CD4-positive, CD25-positive, alpha-beta regulatory T cell (primary cell): Measurements from ENCODE around the gene TNFRSF18. TPM values are rescaled to one million over a fixed set of nuclear protein-coding genes. Genes with fewer than 3 reads are reported as not detected.

ENCODE experiments used
- ATAC-seq, 2 donors: fragments of 150-1000 bp; cut with Tn5 transposase; one replicate each; pipeline ENCODE4 v1.10.0; 2021; ENCODE audit warnings: low read depth in 2 of 2, moderate number of reproducible peaks in 2 of 2, moderate library complexity in 1 of 2
- DNase-seq, 3 donors: peaks; one replicate each; pipeline versions ENCODE4 v3.0.0 to v3.0.0-alpha.2; 2012 to 2022; ENCODE audit warnings: mixed read lengths in 1 of 3
- H3K27ac ChIP-seq: one replicate; pipeline ENCODE4 v1.7.0; 2013; ENCODE audit warnings: mild to moderate bottlenecking, low read length; ENCODE audit not compliant: insufficient read depth, poor library complexity, severe bottlenecking
- H3K27me3 ChIP-seq: one replicate; pipeline ENCODE4 v1.7.0; 2013; ENCODE audit warnings: low read length; ENCODE audit not compliant: control insufficient read depth, insufficient read depth
- H3K36me3 ChIP-seq: one replicate; pipeline ENCODE4 v1.7.0; 2013; ENCODE audit warnings: mild to moderate bottlenecking, low read length, moderate library complexity; ENCODE audit not compliant: control insufficient read depth, insufficient read depth
- H3K4me1 ChIP-seq: 2 replicates; pipeline ENCODE4 v1.7.0; 2013; ENCODE audit warnings: mild to moderate bottlenecking, low read length; ENCODE audit not compliant: insufficient read depth, control insufficient read depth, poor library complexity, severe bottlenecking
- H3K4me3 ChIP-seq: one replicate; pipeline ENCODE4 v1.7.0; 2013; ENCODE audit warnings: low read depth, mild to moderate bottlenecking, low read length, moderate library complexity
- H3K9me3 ChIP-seq, 2 experiments: 1 replicate in 1 of 2; 2 replicates in 1 of 2; pipeline ENCODE4 v1.7.0; 2013; ENCODE audit warnings: low read length in 2 of 2, mild to moderate bottlenecking in 1 of 2, moderate library complexity in 1 of 2; ENCODE audit not compliant: control insufficient read depth in 2 of 2
- H3K27ac Mint-ChIP-seq, 3 donors: one replicate each; pipeline ENCODE4 v1.8.0; 2020 to 2022; ENCODE audit warnings: mild to moderate bottlenecking in 3 of 3, mixed read lengths in 3 of 3, moderate library complexity in 2 of 3
- H3K27me3 Mint-ChIP-seq: one replicate; pipeline ENCODE4 v1.8.0; 2022; ENCODE audit warnings: mild to moderate bottlenecking, mixed read lengths
- H3K36me3 Mint-ChIP-seq: one replicate; pipeline ENCODE4 v1.8.0; 2020; ENCODE audit warnings: mixed read lengths
- H3K4me1 Mint-ChIP-seq, 4 donors: one replicate each; pipeline ENCODE4 v1.8.0; 2020 to 2022; ENCODE audit warnings: mixed read lengths in 4 of 4, mild to moderate bottlenecking in 1 of 4
- H3K4me3 Mint-ChIP-seq, 4 donors: one replicate each; pipeline ENCODE4 v1.8.0; 2020 to 2022; ENCODE audit warnings: mild to moderate bottlenecking in 4 of 4, mixed read lengths in 4 of 4, moderate library complexity in 3 of 4
- H3K9me3 Mint-ChIP-seq, 7 donors: one replicate each; pipeline ENCODE4 v1.8.0; 2020 to 2022; ENCODE audit warnings: mixed read lengths in 7 of 7, mild to moderate bottlenecking in 3 of 7, moderate library complexity in 2 of 7
- polyA plus RNA-seq, 4 donors: library from polyadenylated mRNA; unstranded; fragments of 300-500 nt; fragmentation: Illumina TruSeq; gene quantifications; one replicate each; pipeline ENCODE4 v1.2.3, GENCODE V29; 2021
- total RNA-seq: library from RNA; stranded (reverse); gene quantifications from one replicate; pipeline ENCODE4 v1.2.3, GENCODE V29; 2022

TNFRSF18 gene
- total and polyA plus RNA-seq, 5 donors from 2014 or later, result 17.4 to 54.5 (median 29.3) TPM

- no peaks in the 10 kb centered on the region for H3K27me3 ChIP-seq
- ATAC-seq (no peak), DNase-seq (no peak)
- H3K27ac ChIP-seq, result no peak overlapping the region
- H3K36me3 Mint-ChIP-seq, result peaks cover 10% of the 10 kb centered on the region
- peaks cover 29% of the 10 kb centered on the region for H3K4me1 ChIP-seq
- peaks cover 32% of the 10 kb centered on the region for H3K36me3 ChIP-seq
- H3K4me3 ChIP-seq, result no peak overlapping the region
- no peaks in the 10 kb centered on the region for H3K27me3 Mint-ChIP-seq
- peaks cover 0 to 2% (median 0%) of the 10 kb centered on the region in 7 donors for H3K9me3 Mint-ChIP-seq
- no peaks in the 10 kb centered on the region for H3K9me3 ChIP-seq
- peaks cover 0 to 54% (median 17%) of the 10 kb centered on the region in 4 donors for H3K4me1 Mint-ChIP-seq
- H3K4me3 Mint-ChIP-seq, result peak overlapping the region; percentile 62 to 87 (median 78)
- H3K27ac Mint-ChIP-seq, result peak overlapping the region in 2 of 3 donors; percentile 84 to 96
These were observed 23.4 kb upstream of the TNFRSF18 start for GRCh38 chr1:1229770-1230169.

GRCh38 chr1:1228596-1229321 lies 22.4 kb upstream of the TNFRSF18 start:
- no peaks in the 10 kb centered on the region for H3K27me3 Mint-ChIP-seq
- H3K27ac ChIP-seq, result no peak overlapping the region
- no peaks in the 10 kb centered on the region for H3K27me3 ChIP-seq
- no peak overlapping the region for H3K27ac Mint-ChIP-seq
- H3K9me3 ChIP-seq, result no peaks in the 10 kb centered on the region
- no peak for ATAC-seq
- H3K4me1 ChIP-seq, result peaks cover 29% of the 10 kb centered on the region
- H3K4me1 Mint-ChIP-seq, result peaks cover 0 to 46% (median 14%) of the 10 kb centered on the region in 4 donors
- H3K36me3 Mint-ChIP-seq, result peaks cover 7% of the 10 kb centered on the region
- no peak for DNase-seq
- H3K4me3 ChIP-seq, result no peak overlapping the region
- H3K4me3 Mint-ChIP-seq, result no peak overlapping the region
- H3K9me3 Mint-ChIP-seq, result peaks cover 0 to 2% (median 0%) of the 10 kb centered on the region in 7 donors
- peaks cover 32% of the 10 kb centered on the region for H3K36me3 ChIP-seq

GRCh38 chr1:1228187-1228586 lies 21.8 kb upstream of the TNFRSF18 start:
- Histone ChIP-seq H3K27me3 (no peaks in the 10 kb centered on the region), H3K9me3 (no peaks in the 10 kb centered on the region), H3K4me1 (peaks cover 27% of the 10 kb centered on the region), H3K36me3 (peaks cover 35% of the 10 kb centered on the region), H3K4me3 (no peak overlapping the region), H3K27ac (no peak overlapping the region)
- Mint-ChIP-seq H3K27ac (no peak overlapping the region), H3K4me3 (no peak overlapping the region), H3K36me3 (peaks cover 7% of the 10 kb centered on the region), H3K27me3 (no peaks in the 10 kb centered on the region), H3K9me3 (peaks cover 0 to 2% (median 0%) of the 10 kb centered on the region in 7 donors), H3K4me1 (peaks cover 0 to 42% (median 10%) of the 10 kb centered on the region in 4 donors)
- DNase-seq (no peak), ATAC-seq (no peak)

GRCh38 chr1:1227386-1227785 lies 21.0 kb upstream of the TNFRSF18 start:
- H3K4me3 Mint-ChIP-seq, result peak overlapping the region in 2 of 4 donors; percentile 11 to 35
- no peak for ATAC-seq
- Histone ChIP-seq H3K27me3 (no peaks in the 10 kb centered on the region), H3K27ac (no peak overlapping the region), H3K36me3 (peaks cover 43% of the 10 kb centered on the region), H3K4me1 (peaks cover 21% of the 10 kb centered on the region), H3K9me3 (no peaks in the 10 kb centered on the region), H3K4me3 (no peak overlapping the region)
- H3K4me1 Mint-ChIP-seq, result peaks cover 0 to 42% (median 13%) of the 10 kb centered on the region in 4 donors
- DNase-seq, result no peak
- peaks cover 13% of the 10 kb centered on the region for H3K36me3 Mint-ChIP-seq
- no peak overlapping the region for H3K27ac Mint-ChIP-seq
- H3K9me3 Mint-ChIP-seq, result peaks cover 0 to 2% (median 0%) of the 10 kb centered on the region in 7 donors
- no peaks in the 10 kb centered on the region for H3K27me3 Mint-ChIP-seq

DNA sequence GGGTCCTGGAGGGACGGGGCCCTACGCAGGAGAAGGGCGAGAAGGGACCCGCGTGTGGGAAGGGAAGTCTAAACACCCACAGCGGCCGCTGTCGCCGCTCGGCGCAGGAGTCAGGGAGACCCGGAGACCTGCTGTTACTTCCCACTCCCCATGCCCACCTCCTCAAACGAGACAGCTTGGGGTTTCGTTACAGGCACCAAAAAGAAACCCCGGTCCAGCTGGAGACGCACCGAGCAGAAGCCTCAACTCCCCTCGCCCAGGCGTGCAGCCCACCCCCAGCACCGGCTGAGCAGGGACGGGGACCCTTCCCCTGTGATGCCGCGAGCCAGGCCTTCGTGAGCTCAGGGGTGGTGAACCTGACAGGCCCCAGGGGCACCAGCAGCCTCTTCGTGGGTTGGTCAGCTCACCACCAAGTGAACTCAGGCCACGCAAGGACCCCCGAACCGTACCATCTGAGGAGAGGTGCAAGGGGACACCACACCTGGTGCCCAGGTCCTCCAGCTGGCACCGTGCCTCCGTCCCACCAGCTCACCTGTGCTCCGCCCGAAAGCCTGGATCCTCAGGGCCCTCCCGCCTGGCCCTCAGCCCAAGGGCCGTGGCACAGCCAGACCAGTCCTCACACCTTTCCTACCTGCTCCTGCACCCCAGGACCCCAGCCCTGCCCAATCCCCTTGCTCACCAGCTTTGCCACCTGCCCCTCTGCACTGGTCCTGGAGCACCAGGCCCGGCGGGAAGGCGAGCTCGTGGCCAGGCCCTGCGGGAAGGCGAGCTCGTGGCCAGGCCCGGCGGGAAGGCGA lies 20.4 kb upstream of the TNFRSF18 start:
- H3K36me3 ChIP-seq, result peaks cover 47% of the 10 kb centered on the region
- H3K36me3 Mint-ChIP-seq, result peaks cover 13% of the 10 kb centered on the region

DNA sequence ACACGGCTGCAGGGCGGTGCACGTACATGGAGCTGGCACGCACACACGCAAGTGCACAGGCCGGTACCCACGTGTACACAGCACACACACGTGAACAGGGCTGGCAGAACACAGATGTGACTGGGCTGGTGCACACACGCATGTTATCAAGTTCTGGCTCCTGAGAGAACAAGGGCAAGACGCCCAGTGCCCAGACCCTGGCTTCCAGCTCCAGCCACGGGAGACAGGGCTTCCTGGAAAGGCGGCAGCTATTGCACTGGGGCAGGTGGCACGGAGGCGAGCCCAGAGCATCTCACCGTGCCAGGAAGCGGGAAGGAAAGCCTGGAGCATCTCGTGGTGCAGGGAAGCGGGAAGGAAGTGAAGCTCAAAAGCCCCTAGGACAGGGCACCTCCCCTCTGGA lies 19.5 kb upstream of the TNFRSF18 start:
- Histone ChIP-seq H3K4me1 (peaks cover 20% of the 10 kb centered on the region), H3K4me3 (no peak overlapping the region), H3K27ac (no peak overlapping the region), H3K36me3 (peaks cover 53% of the 10 kb centered on the region), H3K27me3 (no peaks in the 10 kb centered on the region), H3K9me3 (no peaks in the 10 kb centered on the region)
- no peak for ATAC-seq
- H3K27ac Mint-ChIP-seq, result no peak overlapping the region
- peaks cover 0 to 2% (median 0%) of the 10 kb centered on the region in 7 donors for H3K9me3 Mint-ChIP-seq
- DNase-seq, result no peak
- no peaks in the 10 kb centered on the region for H3K27me3 Mint-ChIP-seq
- peaks cover 15% of the 10 kb centered on the region for H3K36me3 Mint-ChIP-seq
- peaks cover 0 to 37% (median 11%) of the 10 kb centered on the region in 4 donors for H3K4me1 Mint-ChIP-seq
- H3K4me3 Mint-ChIP-seq, result peak overlapping the region in 3 of 4 donors; percentile 15 to 47 (median 38)

More for the DNA sequence above, 20.4 kb upstream of the TNFRSF18 start:
- Histone ChIP-seq H3K27ac (no peak overlapping the region), H3K9me3 (no peaks in the 10 kb centered on the region), H3K4me3 (no peak overlapping the region), H3K4me1 (peaks cover 21% of the 10 kb centered on the region), H3K27me3 (no peaks in the 10 kb centered on the region)
- Mint-ChIP-seq H3K4me3 (peak overlapping the region in 2 of 4 donors; percentile 15 to 47), H3K4me1 (peaks cover 0 to 42% (median 13%) of the 10 kb centered on the region in 4 donors), H3K27me3 (no peaks in the 10 kb centered on the region), H3K27ac (peak overlapping the region in 1 of 3 donors; percentile 74), H3K9me3 (peaks cover 0 to 2% (median 0%) of the 10 kb centered on the region in 7 donors)
- ATAC-seq, result no peak
- DNase-seq, result no peak

DNA sequence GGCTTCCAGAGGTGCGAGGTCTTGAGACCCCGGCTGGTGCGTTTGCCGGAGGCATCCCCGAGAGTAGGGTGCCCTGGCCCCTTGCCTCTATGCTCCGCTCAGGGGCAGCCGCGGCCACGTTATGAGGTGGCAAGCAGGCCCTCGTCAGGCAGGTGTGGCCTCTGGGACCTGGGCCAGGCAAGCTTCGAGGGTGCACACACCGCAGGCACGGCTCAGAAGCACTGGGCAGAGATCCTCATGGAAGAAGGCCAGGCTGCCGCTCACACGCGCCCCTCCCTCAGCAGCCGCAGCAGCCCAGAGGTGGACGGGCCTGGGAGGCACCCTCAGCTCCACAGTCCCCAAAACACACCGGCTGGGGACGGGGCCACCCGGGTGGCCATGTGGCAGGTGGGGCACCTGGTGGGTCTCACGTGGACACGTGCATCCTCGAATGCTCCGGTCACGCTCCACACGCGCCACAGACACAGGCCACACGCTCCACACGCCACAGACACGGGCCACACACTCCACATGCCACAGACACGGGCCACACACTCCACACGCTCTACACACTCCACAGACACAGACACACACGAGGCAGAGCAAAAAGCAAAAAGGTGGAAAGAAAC lies 18.9 kb upstream of the TNFRSF18 start:
- Mint-ChIP-seq H3K36me3 (peaks cover 20% of the 10 kb centered on the region), H3K4me3 (no peak overlapping the region), H3K27me3 (no peaks in the 10 kb centered on the region), H3K9me3 (peaks cover 0 to 2% (median 0%) of the 10 kb centered on the region in 7 donors), H3K27ac (no peak overlapping the region), H3K4me1 (peaks cover 0 to 36% (median 10%) of the 10 kb centered on the region in 4 donors)
- no peak for DNase-seq
- Histone ChIP-seq H3K27ac (no peak overlapping the region), H3K36me3 (peaks cover 53% of the 10 kb centered on the region), H3K27me3 (no peaks in the 10 kb centered on the region), H3K4me3 (no peak overlapping the region), H3K4me1 (peaks cover 14% of the 10 kb centered on the region), H3K9me3 (no peaks in the 10 kb centered on the region)
- ATAC-seq, result no peak
